K562 (cell line): ENCODE measurements around the gene RNASEH2A. TPM values are rescaled to one million over a fixed set of nuclear protein-coding genes. Genes with fewer than 3 reads are reported as not detected.

Experiments
- ARID4B ChIP-seq: sonication (generic); formaldehyde crosslinking; IDR thresholded peaks from 2 replicates; pipeline ENCODE4 v1.8.0; 2022; ENCODE audit warnings: mild to moderate bottlenecking, missing genetic modification reagents
- BHLHE40 ChIP-seq: IDR thresholded peaks from 2 replicates; pipeline ENCODE4 v1.6.1; 2011; ENCODE audit warnings: low read length, improper control_type of control experiment
- CHCHD3 ChIP-seq: fragments of 250-450 bp; sonication (Bioruptor Pico); IDR thresholded peaks from 2 replicates; pipeline ENCODE4 v2.1.2; 2022; ENCODE audit warnings: mild to moderate bottlenecking
- DACH1 ChIP-seq: fragments of 450-650 bp; IDR thresholded peaks from 2 replicates; pipeline ENCODE4 v1.6.1; 2018; ENCODE audit not compliant: partially characterized antibody
- DPF2 ChIP-seq: fragments of 450-650 bp; IDR thresholded peaks from 2 replicates; pipeline ENCODE4 v1.6.1; 2016
- FOXA3 ChIP-seq, 2 experiments: fragments of 450-650 bp in 1 of 2; sonication (generic) in 1 of 2; formaldehyde crosslinking; IDR thresholded peaks in 1 of 2; conservative IDR thresholded peaks in 1 of 2; 2 replicates each; pipeline versions ENCODE4 v1.4.0 to v1.8.0; 2020 to 2022; ENCODE audit warnings: mild to moderate bottlenecking in 2 of 2, missing genetic modification reagents in 1 of 2
- FOXJ3 ChIP-seq: sonication (generic); formaldehyde crosslinking; IDR thresholded peaks from 2 replicates; pipeline ENCODE4 v1.4.0; 2020; ENCODE audit warnings: mild to moderate bottlenecking, missing genetic modification reagents
- GABPB2 ChIP-seq: fragments of 250-450 bp; sonication (Bioruptor Pico); conservative IDR thresholded peaks from 2 replicates; pipeline ENCODE4 v1.5.1; 2021; ENCODE audit warnings: mild to moderate bottlenecking
- HMG20B ChIP-seq: fragments of 250-450 bp; sonication (Bioruptor Pico); IDR thresholded peaks from 2 replicates; pipeline ENCODE4 v1.5.0; 2021; ENCODE audit warnings: mild to moderate bottlenecking
- HOXB6 ChIP-seq: fragments of 250-450 bp; sonication (Bioruptor Pico); IDR thresholded peaks from 2 replicates; pipeline ENCODE4 v1.5.1; 2022; ENCODE audit warnings: mild to moderate bottlenecking, borderline replicate concordance
- KLF13 ChIP-seq: fragments of 450-650 bp; IDR thresholded peaks from 2 replicates; pipeline ENCODE4 v1.6.1; 2016; ENCODE audit warnings: missing genetic modification characterization, low read depth, mild to moderate bottlenecking, missing compliant biosample characterization, moderate library complexity, borderline replicate concordance
- MED1 ChIP-seq: sonication (generic); formaldehyde crosslinking; IDR thresholded peaks from 2 replicates; pipeline ENCODE4 v1.8.1; 2023; ENCODE audit warnings: missing genetic modification reagents, borderline replicate concordance
- MTF1 ChIP-seq: fragments of 250-450 bp; sonication (Bioruptor Pico); IDR thresholded peaks from 2 replicates; pipeline ENCODE4 v1.9.0; 2021; ENCODE audit warnings: moderate library complexity, mild to moderate bottlenecking, inconsistent platforms, borderline replicate concordance
- RFX7 ChIP-seq: fragments of 250-450 bp; sonication (Bioruptor Pico); IDR thresholded peaks from 2 replicates; pipeline ENCODE4 v1.5.1; 2021; ENCODE audit warnings: mild to moderate bottlenecking
- SMARCC2 ChIP-seq: fragments of 450-650 bp; IDR thresholded peaks from 2 replicates; pipeline ENCODE4 v1.6.1; 2017; ENCODE audit warnings: antibody characterized with exemption, moderate library complexity, mild to moderate bottlenecking, low read depth
- STAT5A ChIP-seq: IDR thresholded peaks from 2 replicates; pipeline ENCODE4 v1.6.1; 2012; ENCODE audit warnings: low read length, inconsistent platforms, borderline replicate concordance
- TFAM ChIP-seq: fragments of 250-450 bp; sonication (Bioruptor Pico); conservative IDR thresholded peaks from 2 replicates; pipeline ENCODE4 v1.5.0; 2021; ENCODE audit warnings: mild to moderate bottlenecking, moderate library complexity
- ZNF146 ChIP-seq: IDR thresholded peaks from one replicate; pipeline ENCODE4 v1.6.1; 2018; ENCODE audit warnings: missing compliant biosample characterization; ENCODE audit not compliant: unreplicated experiment
- ZNF224 ChIP-seq: sonication (generic); formaldehyde crosslinking; IDR thresholded peaks from 2 replicates; pipeline ENCODE4 v1.8.0; 2022; ENCODE audit warnings: mild to moderate bottlenecking, missing genetic modification reagents
- ZNF23 ChIP-seq: fragments of 250-450 bp; sonication (Bioruptor Pico); IDR thresholded peaks from 2 replicates; pipeline ENCODE4 v1.4.0; 2020; ENCODE audit warnings: mild to moderate bottlenecking
- ZNF263 ChIP-seq: sonication (generic); formaldehyde crosslinking; IDR thresholded peaks from 2 replicates; pipeline ENCODE4 v1.8.0; 2022; ENCODE audit warnings: mild to moderate bottlenecking, missing genetic modification reagents, borderline replicate concordance
- ZNF274 ChIP-seq: IDR thresholded peaks from 2 replicates; pipeline ENCODE4 v1.6.1; 2011; ENCODE audit warnings: low read depth, mild to moderate bottlenecking, low read length, moderate library complexity, borderline replicate concordance
- ZNF77 ChIP-seq: fragments of 250-450 bp; sonication (Bioruptor Pico); IDR thresholded peaks from 2 replicates; pipeline ENCODE4 v1.5.0; 2020
- ZNF778 ChIP-seq: fragments of 450-650 bp; formaldehyde crosslinking; IDR thresholded peaks from 2 replicates; pipeline ENCODE4 v1.4.0; 2020; ENCODE audit warnings: mild to moderate bottlenecking, moderate library complexity
- polyA plus RNA-seq, 8 experiments: library from polyadenylated mRNA; depleted of rRNA in 4 of 8; stranded (reverse) in 5 of 8; unstranded in 3 of 8; fragments of >200 nt; fragmentation: Nextera tagmentation in 2 of 8; fragmentation: Illumina TruSeq in 1 of 8; extraction: Ambion mirVana in 2 of 8; extraction: Trizol in 1 of 8; gene quantifications; 2 replicates each; pipeline versions ENCODE4 v1.2.1 to v1.2.3, GENCODE V29; 2011 to 2014; ENCODE audit warnings: inconsistent platforms in 1 of 8, missing spikeins in 1 of 8
- total RNA-seq, 7 experiments: library from RNA; depleted of rRNA in 6 of 7; stranded (reverse); fragments of >200 nt in 6 of 7; fragmentation: Illumina TruSeq in 2 of 7; extraction: Trizol in 2 of 7; gene quantifications; 2 replicates each; pipeline versions ENCODE4 v1.2.1 to v1.2.3, GENCODE V29; 2011 to 2021; ENCODE audit warnings: low replicate concordance in 1 of 7

RNASEH2A gene
- total and polyA plus RNA-seq, 9 of the 15 experiments (the other 6 are each of a cell fraction or from before 2014, with no cell fraction given): 22.3 to 78.0 (median 61.7) TPM

- TF ChIP-seq ARID4B (CRISPR knock-in tag) (no peak), HOXB6 (CRISPR knock-in tag) (no peak), CHCHD3 (CRISPR knock-in tag) (no peak), DPF2 (no peak), RFX7 (CRISPR knock-in tag) (no peak), FOXJ3 (CRISPR knock-in tag) (no peak), ZNF778 (CRISPR knock-in tag) (no peak), MTF1 (CRISPR knock-in tag) (no peak), KLF13 (tag) (no peak), SMARCC2 (no peak), ZNF224 (CRISPR knock-in tag) (no peak), ZNF263 (no peak), GABPB2 (CRISPR knock-in tag) (no peak), ZNF77 (CRISPR knock-in tag) (no peak), FOXA3 (CRISPR knock-in tag; conservative IDR thresholded peaks at IDR 0.05 in 1 of 2, IDR thresholded peaks at IDR 0.05 in 1 of 2) (no peak), ZNF146 (CRISPR knock-in tag) (no peak), ZNF23 (no peak), STAT5A (no peak), MED1 (CRISPR knock-in tag) (no peak), HMG20B (CRISPR knock-in tag) (no peak), ZNF274 (no peak), DACH1 (no peak), TFAM (CRISPR knock-in tag) (no peak), BHLHE40 (no peak)
Measured at GRCh38 chr19:12777217-12778016, 29.0 kb upstream of the RNASEH2A start (continued).
